ENCODE data around the gene PGM2. TPM values are rescaled to one million over a fixed set of nuclear protein-coding genes. Genes with fewer than 3 reads are reported as not detected.
"Not testable (repeated sequence)": the region's sequence is repeated elsewhere in the genome, so short reads cannot be mapped to it uniquely, and the experiment has no call there.

The PGM2 gene
- polyA plus RNA-seq, 4 donors: 26.4 to 45.3 (median 37.8) TPM

- no peak for DNase-seq (ENCODE audit: low read depth in 4 of 4, low spot score in 3 of 4)
These were observed 10.5 kb upstream of the PGM2 start for GRCh38 chr4:37816006-37816405.

GRCh38 chr4:37816719-37817118, 9.8 kb upstream of the PGM2 start:
- DNase-seq (ENCODE audit: low read depth in 4 of 4, low spot score in 3 of 4): no peak

- no peak for DNase-seq (ENCODE audit: low read depth in 4 of 4, low spot score in 3 of 4)
These were observed 7.7 kb upstream of the PGM2 start for GRCh38 chr4:37818752-37819151.

- not testable (repeated sequence) for DNase-seq (ENCODE audit: low read depth in 4 of 4, low spot score in 3 of 4)
These were observed 6.0 kb upstream of the PGM2 start for GRCh38 chr4:37820458-37820857.

- DNase-seq (ENCODE audit: low read depth in 4 of 4, low spot score in 3 of 4): no peak
These were observed 4.4 kb upstream of the PGM2 start for GRCh38 chr4:37821953-37822605.

- DNase-seq (ENCODE audit: low read depth in 4 of 4, low spot score in 3 of 4): not testable (repeated sequence)
These were observed 985 bp upstream of the PGM2 start for GRCh38 chr4:37825501-37825900.

- DNase-seq (ENCODE audit: low read depth in 4 of 4, low spot score in 3 of 4): peak in 1 of 4 donors; percentile 7
These were observed 555 bp upstream of the PGM2 start for GRCh38 chr4:37825968-37826294.

- peak in 2 of 4 donors; percentile 8 to 11 for DNase-seq (ENCODE audit: low read depth in 4 of 4, low spot score in 3 of 4)
These were observed 672 bp downstream of the PGM2 start for GRCh38 chr4:37827030-37827685.

GRCh38 chr4:37827802-37828321, 1.4 kb downstream of the PGM2 start:
- no peak for DNase-seq (ENCODE audit: low read depth in 4 of 4, low spot score in 3 of 4)

- DNase-seq (ENCODE audit: low read depth in 4 of 4, low spot score in 3 of 4): no peak
These were observed 2.4 kb downstream of the PGM2 start for GRCh38 chr4:37828843-37829242.

- DNase-seq (ENCODE audit: low read depth in 4 of 4, low spot score in 3 of 4): no peak
These were observed 4.2 kb downstream of the PGM2 start for GRCh38 chr4:37830640-37831039.

GRCh38 chr4:37835031-37835430, 8.5 kb downstream of the PGM2 start:
- no peak for DNase-seq (ENCODE audit: low read depth in 4 of 4, low spot score in 3 of 4)

- DNase-seq (ENCODE audit: low read depth in 4 of 4, low spot score in 3 of 4): no peak
These were observed 9.3 kb downstream of the PGM2 start for GRCh38 chr4:37835806-37836205.

- DNase-seq (ENCODE audit: low read depth in 4 of 4, low spot score in 3 of 4): no peak
These were observed 9.8 kb downstream of the PGM2 start for GRCh38 chr4:37836274-37836673.

GRCh38 chr4:37836838-37837440, 10.5 kb downstream of the PGM2 start:
- DNase-seq (ENCODE audit: low read depth in 4 of 4, low spot score in 3 of 4): no peak

GRCh38 chr4:37837446-37837845, 11.0 kb downstream of the PGM2 start:
- DNase-seq (ENCODE audit: low read depth in 4 of 4, low spot score in 3 of 4): no peak

- DNase-seq (ENCODE audit: low read depth in 4 of 4, low spot score in 3 of 4): no peak
These were observed 12.9 kb downstream of the PGM2 start for GRCh38 chr4:37839426-37839825.

GRCh38 chr4:37844204-37844603, 17.7 kb downstream of the PGM2 start:
- no peak for DNase-seq (ENCODE audit: low read depth in 4 of 4, low spot score in 3 of 4)

GRCh38 chr4:37845201-37845600, 18.7 kb downstream of the PGM2 start:
- DNase-seq (ENCODE audit: low read depth in 4 of 4, low spot score in 3 of 4): no peak

GRCh38 chr4:37847311-37847884, 20.9 kb downstream of the PGM2 start:
- no peak for DNase-seq (ENCODE audit: low read depth in 4 of 4, low spot score in 3 of 4)

GRCh38 chr4:37852376-37852775, 25.9 kb downstream of the PGM2 start:
- no peak for DNase-seq (ENCODE audit: low read depth in 4 of 4, low spot score in 3 of 4)

- no peak for DNase-seq (ENCODE audit: low read depth in 4 of 4, low spot score in 3 of 4)
These were observed 31.6 kb downstream of the PGM2 start for GRCh38 chr4:37858112-37858511.
